Measurements from ENCODE around the gene KANK4.

Gene KANK4

GRCh38 chr1:62269439-62269838, 49.8 kb downstream of the KANK4 start:
- Histone ChIP-seq H3K36me3 (ENCODE audit: low read length) (no peaks in the 10 kb centered on the region), H2AFZ (ENCODE audit: low read depth, low read length, severe bottlenecking) (no peak overlapping the region), H3F3A (ENCODE audit: insufficient read depth) (no peaks in the 10 kb centered on the region), H3K4me2 (ENCODE audit: low read depth, low read length, poor library complexity, severe bottlenecking) (no peak overlapping the region), H3K9ac (ENCODE audit: low read length) (no peak overlapping the region), H3K27me3 (ENCODE audit: low read length) (no peaks in the 10 kb centered on the region), H4K20me1 (ENCODE audit: low read depth, low read length) (no peaks in the 10 kb centered on the region), H3K9me3 (ENCODE audit: insufficient read depth, low read length) (no peaks in the 10 kb centered on the region), H3K9me2 (replicated peaks; ENCODE audit: insufficient read depth, low read length) (no peaks in the 10 kb centered on the region), H3K4me3 (ENCODE audit: insufficient read depth, low read length, poor library complexity, severe bottlenecking) (no peak overlapping the region), H3K79me2 (ENCODE audit: insufficient read depth, low read length) (no peaks in the 10 kb centered on the region), H3K27ac (ENCODE audit: low read depth, low read length) (no peak overlapping the region)
- no peak for TF ChIP-seq EZH2phosphoT487 (conservative IDR thresholded peaks at IDR 0.05; ENCODE audit: low read length)
- TF ChIP-seq CTCF (IDR thresholded peaks at IDR 0.05; ENCODE audit: insufficient read depth, low read length, poor library complexity, severe bottlenecking), result no peak

DNA sequence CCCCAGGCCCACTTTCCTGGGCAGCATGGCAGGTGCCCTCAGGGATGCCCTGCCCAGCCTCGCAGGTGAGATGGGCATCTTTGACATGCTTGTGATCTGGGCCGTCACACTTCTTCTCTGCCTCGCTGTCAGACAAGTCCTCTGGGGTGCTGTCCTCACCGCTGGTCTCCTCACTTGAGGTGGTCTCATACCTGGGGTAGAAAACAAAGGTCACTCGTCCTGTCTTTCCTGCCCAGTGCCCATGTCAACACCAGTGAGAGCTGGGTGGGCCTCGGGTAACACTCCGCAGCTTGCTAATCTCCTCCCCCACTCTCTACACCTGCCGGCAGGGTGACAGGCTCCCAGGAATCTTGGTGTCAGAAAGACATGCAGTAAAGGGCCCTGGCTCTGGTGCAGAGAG, 50.9 kb downstream of the KANK4 start:
- H4K20me1 ChIP-seq (ENCODE audit: low read depth, low read length), result no peaks in the 10 kb centered on the region

GRCh38 chr1:62265956-62266935, 53.0 kb downstream of the KANK4 start:
- H3K9me3 ChIP-seq (ENCODE audit: insufficient read depth, low read length), result no peaks in the 10 kb centered on the region
- H3K27ac ChIP-seq (ENCODE audit: low read depth, low read length), result no peak overlapping the region
- H3K36me3 ChIP-seq (ENCODE audit: low read length), result no peaks in the 10 kb centered on the region
- H3K9me2 ChIP-seq (replicated peaks; ENCODE audit: insufficient read depth, low read length), result no peaks in the 10 kb centered on the region
- TF ChIP-seq CTCF (IDR thresholded peaks at IDR 0.05; ENCODE audit: insufficient read depth, low read length, poor library complexity, severe bottlenecking), result no peak
- no peak for TF ChIP-seq EZH2phosphoT487 (conservative IDR thresholded peaks at IDR 0.05; ENCODE audit: low read length)
- H3F3A ChIP-seq (ENCODE audit: insufficient read depth), result no peaks in the 10 kb centered on the region
- no peak overlapping the region for H3K9ac ChIP-seq (ENCODE audit: low read length)
- H3K79me2 ChIP-seq (ENCODE audit: insufficient read depth, low read length), result no peaks in the 10 kb centered on the region
- H4K20me1 ChIP-seq (ENCODE audit: low read depth, low read length), result no peaks in the 10 kb centered on the region
- H2AFZ ChIP-seq (ENCODE audit: low read depth, low read length, severe bottlenecking), result no peak overlapping the region
- H3K27me3 ChIP-seq (ENCODE audit: low read length), result no peaks in the 10 kb centered on the region
- H3K4me2 ChIP-seq (ENCODE audit: low read depth, low read length, poor library complexity, severe bottlenecking), result no peak overlapping the region
- H3K4me3 ChIP-seq (ENCODE audit: insufficient read depth, low read length, poor library complexity, severe bottlenecking), result no peak overlapping the region

More for the DNA sequence above, 50.9 kb downstream of the KANK4 start:
- Histone ChIP-seq H3K9me2 (replicated peaks; ENCODE audit: insufficient read depth, low read length) (no peaks in the 10 kb centered on the region), H3K4me3 (ENCODE audit: insufficient read depth, low read length, poor library complexity, severe bottlenecking) (no peak overlapping the region), H3K9ac (ENCODE audit: low read length) (no peak overlapping the region), H3K9me3 (ENCODE audit: insufficient read depth, low read length) (no peaks in the 10 kb centered on the region), H3K27me3 (ENCODE audit: low read length) (no peaks in the 10 kb centered on the region), H3K79me2 (ENCODE audit: insufficient read depth, low read length) (no peaks in the 10 kb centered on the region), H3K27ac (ENCODE audit: low read depth, low read length) (no peak overlapping the region), H3K4me2 (ENCODE audit: low read depth, low read length, poor library complexity, severe bottlenecking) (no peak overlapping the region), H3K36me3 (ENCODE audit: low read length) (no peaks in the 10 kb centered on the region), H3F3A (ENCODE audit: insufficient read depth) (no peaks in the 10 kb centered on the region), H2AFZ (ENCODE audit: low read depth, low read length, severe bottlenecking) (no peak overlapping the region)
- no peak for TF ChIP-seq CTCF (IDR thresholded peaks at IDR 0.05; ENCODE audit: insufficient read depth, low read length, poor library complexity, severe bottlenecking)
- no peak for TF ChIP-seq EZH2phosphoT487 (conservative IDR thresholded peaks at IDR 0.05; ENCODE audit: low read length)

All from SU-DHL-6 (cell line).